Peyer's patch (tissue), 4 donors: Measurements from ENCODE around the gene PPP1CA.
A peak's percentile ranks its signal among the peaks of the same experiment; 100 is the strongest.

Experiments
- POLR2A ChIP-seq, 2 donors: fragments of 450-650 bp; IDR thresholded peaks; one replicate each; pipeline ENCODE4 v1.5.1; 2017; ENCODE audit warnings: antibody characterized with exemption in 2 of 2, mild to moderate bottlenecking in 2 of 2, moderate library complexity in 2 of 2
- TF ChIP-seq, protein P1 (sequence below), 6 experiments: fragments of 450-650 bp in 4 of 6; fragments of 200-600 bp in 2 of 6; sonication (generic) in 1 of 6; IDR thresholded peaks; one replicate each; pipeline ENCODE4 v1.5.1; 2017 to 2019; ENCODE audit warnings: antibody characterized with exemption in 6 of 6, mild to moderate bottlenecking in 3 of 6, moderate library complexity in 1 of 6

DNA sequence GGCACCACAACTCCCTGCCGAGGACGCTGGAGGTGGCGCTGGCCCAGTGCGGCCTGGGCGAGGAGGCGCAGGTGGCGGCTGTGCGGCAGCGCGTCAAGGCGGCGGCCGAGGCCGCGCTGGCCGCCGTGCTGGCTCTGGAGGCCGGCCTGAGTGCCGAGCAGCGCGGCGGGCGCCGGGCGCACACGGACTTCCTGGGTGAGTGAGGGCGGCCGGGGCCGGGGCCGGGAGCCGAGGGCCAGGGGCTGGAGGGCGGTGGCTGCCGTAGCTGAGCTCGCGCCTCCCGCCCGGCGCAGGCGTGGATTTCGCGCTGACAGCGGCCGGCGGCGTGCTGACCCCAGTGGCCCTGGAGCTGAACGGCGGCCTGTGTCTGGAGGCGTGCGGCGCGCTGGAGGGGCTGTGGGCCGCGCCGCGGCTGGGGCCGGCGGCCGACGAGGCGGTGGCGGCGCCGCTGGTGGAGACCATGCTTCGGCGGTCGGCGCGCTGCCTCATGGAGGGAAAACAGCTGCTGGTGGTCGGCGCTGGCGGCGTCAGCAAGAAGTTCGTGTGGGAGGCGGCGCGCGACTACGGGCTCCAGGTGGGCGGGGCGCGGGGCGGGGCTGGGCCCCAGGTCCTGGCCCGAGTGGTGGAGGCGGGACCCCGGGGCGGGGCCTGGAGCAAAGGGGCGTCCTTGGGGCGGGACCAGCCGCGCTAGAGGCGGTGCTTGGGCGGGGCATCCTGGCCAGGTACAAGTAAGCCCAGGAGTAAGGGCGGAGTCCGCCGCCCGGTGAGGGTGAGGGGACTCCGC lies 19.2 kb upstream of the PPP1CA start:
- TF ChIP-seq POLR2A (IDR thresholded peaks at IDR 0.05), result peak; percentile 46 to 52
- TF ChIP-seq, protein P1, sequence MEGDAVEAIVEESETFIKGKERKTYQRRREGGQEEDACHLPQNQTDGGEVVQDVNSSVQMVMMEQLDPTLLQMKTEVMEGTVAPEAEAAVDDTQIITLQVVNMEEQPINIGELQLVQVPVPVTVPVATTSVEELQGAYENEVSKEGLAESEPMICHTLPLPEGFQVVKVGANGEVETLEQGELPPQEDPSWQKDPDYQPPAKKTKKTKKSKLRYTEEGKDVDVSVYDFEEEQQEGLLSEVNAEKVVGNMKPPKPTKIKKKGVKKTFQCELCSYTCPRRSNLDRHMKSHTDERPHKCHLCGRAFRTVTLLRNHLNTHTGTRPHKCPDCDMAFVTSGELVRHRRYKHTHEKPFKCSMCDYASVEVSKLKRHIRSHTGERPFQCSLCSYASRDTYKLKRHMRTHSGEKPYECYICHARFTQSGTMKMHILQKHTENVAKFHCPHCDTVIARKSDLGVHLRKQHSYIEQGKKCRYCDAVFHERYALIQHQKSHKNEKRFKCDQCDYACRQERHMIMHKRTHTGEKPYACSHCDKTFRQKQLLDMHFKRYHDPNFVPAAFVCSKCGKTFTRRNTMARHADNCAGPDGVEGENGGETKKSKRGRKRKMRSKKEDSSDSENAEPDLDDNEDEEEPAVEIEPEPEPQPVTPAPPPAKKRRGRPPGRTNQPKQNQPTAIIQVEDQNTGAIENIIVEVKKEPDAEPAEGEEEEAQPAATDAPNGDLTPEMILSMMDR (IDR thresholded peaks at IDR 0.05), result peak in 3 of 6 experiments; percentile 23 to 30 (median 26)
